Nephron (organoid): ENCODE measurements around the gene CD58.
A peak's percentile ranks its signal among the peaks of the same experiment; 100 is the strongest.

Experiments used
- H3K27ac Mint-ChIP-seq, 3 experiments: 2 replicates each; pipeline ENCODE4 v1.8.0; 2020; ENCODE audit warnings: mixed read lengths in 3 of 3, mild to moderate bottlenecking in 2 of 3, moderate library complexity in 1 of 3
- H3K27me3 Mint-ChIP-seq: 2 replicates; pipeline ENCODE4 v1.8.0; 2021; ENCODE audit warnings: low read depth, mild to moderate bottlenecking, moderate library complexity, mixed read lengths
- H3K36me3 Mint-ChIP-seq: 2 replicates; pipeline ENCODE4 v1.8.0; 2020; ENCODE audit warnings: low read depth, mixed read lengths
- H3K4me1 Mint-ChIP-seq: 2 replicates; pipeline ENCODE4 v1.8.0; 2020; ENCODE audit warnings: mixed read lengths
- H3K4me3 Mint-ChIP-seq, 3 experiments: 2 replicates each; pipeline ENCODE4 v1.8.0; 2020; ENCODE audit warnings: mild to moderate bottlenecking in 3 of 3, mixed read lengths in 3 of 3, moderate library complexity in 2 of 3
- H3K9me3 Mint-ChIP-seq: 2 replicates; pipeline ENCODE4 v1.8.0; 2020; ENCODE audit warnings: mixed read lengths
- CTCF ChIP-seq, 3 experiments: fragments of 200-600 bp; sonication (generic); IDR thresholded peaks; one replicate each; pipeline ENCODE4 v1.5.0; 2021; ENCODE audit warnings: antibody characterized with exemption in 3 of 3; ENCODE audit not compliant: unreplicated experiment in 3 of 3

Gene CD58

DNA sequence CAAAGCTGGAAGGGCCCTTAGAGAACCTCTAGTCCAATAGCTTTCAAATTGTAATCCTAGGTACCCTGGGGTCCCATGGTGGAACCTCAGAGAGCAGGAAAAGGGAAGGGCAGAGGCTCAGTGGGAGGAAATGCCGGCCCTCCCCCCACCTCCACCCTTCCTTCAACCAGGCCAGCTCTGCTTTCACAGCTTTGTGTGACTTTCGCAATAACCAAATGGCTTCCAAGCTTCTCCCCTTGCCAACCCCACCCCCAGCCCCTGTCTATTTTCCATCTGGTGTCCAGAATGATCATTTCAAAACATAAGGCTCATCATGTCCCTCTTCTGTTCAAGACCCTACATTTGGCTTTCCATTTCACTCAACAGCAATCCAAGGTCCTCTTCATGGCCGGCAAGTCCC lies 74.4 kb downstream of the CD58 start:
- Mint-ChIP-seq H3K27ac (peak overlapping the region; percentile 5 to 88 (median 50)), H3K36me3 (no peaks in the 10 kb centered on the region), H3K27me3 (no peaks in the 10 kb centered on the region), H3K4me3 (no peak overlapping the region), H3K9me3 (no peaks in the 10 kb centered on the region), H3K4me1 (peaks cover 36% of the 10 kb centered on the region)
- TF ChIP-seq CTCF (IDR thresholded peaks at IDR 0.05; ENCODE audit: unreplicated experiment in 3 of 3): no peak

DNA sequence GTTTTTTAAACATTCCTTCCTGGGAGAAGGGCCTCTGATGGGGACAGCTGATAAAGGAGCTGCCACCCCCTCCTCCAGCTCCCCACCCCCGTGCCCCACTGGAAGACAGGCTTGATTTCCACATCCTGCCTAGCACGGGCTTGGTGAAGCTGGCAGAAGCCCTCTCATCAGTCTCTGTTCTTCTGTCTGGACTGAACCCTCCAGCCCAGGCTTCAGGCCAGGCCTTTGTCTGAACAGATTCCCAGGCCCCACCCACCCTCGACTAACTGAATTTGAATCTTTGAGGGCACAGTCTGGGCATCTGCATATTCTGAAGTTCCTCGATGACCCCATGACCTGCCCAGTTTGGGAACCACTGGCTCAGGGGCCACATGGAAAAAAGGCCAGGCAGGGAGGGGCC lies 75.3 kb downstream of the CD58 start:
- Mint-ChIP-seq H3K9me3 (no peaks in the 10 kb centered on the region), H3K36me3 (no peaks in the 10 kb centered on the region), H3K4me1 (peaks cover 36% of the 10 kb centered on the region), H3K4me3 (no peak overlapping the region), H3K27me3 (no peaks in the 10 kb centered on the region), H3K27ac (peak overlapping the region in 2 of 3 experiments; percentile 69 to 88)
- TF ChIP-seq CTCF (IDR thresholded peaks at IDR 0.05; ENCODE audit: unreplicated experiment in 3 of 3): no peak

- Mint-ChIP-seq H3K27me3 (no peaks in the 10 kb centered on the region), H3K4me3 (no peak overlapping the region)
- no peak for TF ChIP-seq CTCF (IDR thresholded peaks at IDR 0.05; ENCODE audit: unreplicated experiment in 3 of 3)
Measured at GRCh38 chr1:116494745-116495144, 76.1 kb downstream of the CD58 start.

DNA sequence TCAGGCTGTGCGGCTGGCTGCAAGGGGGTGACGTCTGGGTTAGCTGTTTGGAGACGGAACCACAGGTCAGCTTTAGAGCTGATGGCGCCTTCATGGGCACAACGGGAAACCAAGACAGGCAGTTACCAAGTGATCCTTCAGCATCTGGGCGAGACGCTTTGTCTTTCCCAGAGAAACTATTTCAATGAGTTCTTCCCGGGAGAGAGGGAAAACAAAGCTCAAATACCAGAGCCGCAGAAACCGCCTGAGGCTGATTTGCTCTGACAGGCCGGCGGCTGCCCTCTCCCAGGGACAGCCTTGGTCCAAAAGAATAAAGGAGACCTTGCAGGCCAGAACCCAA lies 76.5 kb downstream of the CD58 start:
- Mint-ChIP-seq H3K4me3 (no peak overlapping the region), H3K36me3 (no peaks in the 10 kb centered on the region), H3K27me3 (no peaks in the 10 kb centered on the region)

More at GRCh38 chr1:116494745-116495144, 76.1 kb downstream of the CD58 start:
- H3K9me3 Mint-ChIP-seq: no peaks in the 10 kb centered on the region
- H3K36me3 Mint-ChIP-seq: no peaks in the 10 kb centered on the region
- peaks cover 41% of the 10 kb centered on the region for H3K4me1 Mint-ChIP-seq
- peak overlapping the region; percentile 69 to 88 (median 74) for H3K27ac Mint-ChIP-seq

GRCh38 chr1:116493484-116494352 lies 77.1 kb downstream of the CD58 start:
- Mint-ChIP-seq H3K4me1 (peaks cover 36% of the 10 kb centered on the region), H3K9me3 (no peaks in the 10 kb centered on the region), H3K27me3 (no peaks in the 10 kb centered on the region), H3K27ac (peak overlapping the region; percentile 69 to 88 (median 74)), H3K36me3 (no peaks in the 10 kb centered on the region), H3K4me3 (no peak overlapping the region)
- TF ChIP-seq CTCF (IDR thresholded peaks at IDR 0.05; ENCODE audit: unreplicated experiment in 3 of 3): no peak

More for the DNA sequence above, 76.5 kb downstream of the CD58 start:
- H3K4me1 Mint-ChIP-seq: peaks cover 41% of the 10 kb centered on the region
- H3K27ac Mint-ChIP-seq: peak overlapping the region; percentile 69 to 88 (median 74)
- TF ChIP-seq CTCF (IDR thresholded peaks at IDR 0.05; ENCODE audit: unreplicated experiment in 3 of 3): no peak
- no peaks in the 10 kb centered on the region for H3K9me3 Mint-ChIP-seq

DNA sequence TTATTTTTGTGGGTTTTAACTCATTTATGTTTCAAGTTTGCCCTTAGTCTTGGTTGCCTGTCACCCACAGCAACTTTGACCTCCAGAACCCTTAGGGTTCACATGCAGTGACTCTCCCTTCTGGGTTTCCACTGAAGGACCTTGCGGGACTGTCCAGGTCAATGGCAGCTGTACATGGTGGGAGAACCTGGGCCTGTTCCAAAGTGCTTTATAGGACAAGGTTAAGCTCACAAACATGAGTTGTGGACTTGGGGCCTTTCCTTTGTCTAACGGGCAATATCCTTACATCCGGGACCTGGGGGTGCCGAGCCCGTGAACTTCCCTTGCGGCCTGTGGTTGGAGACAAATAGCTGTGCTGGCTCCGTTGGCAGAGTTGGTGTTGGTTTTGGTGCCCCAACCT lies 77.8 kb downstream of the CD58 start:
- H3K36me3 Mint-ChIP-seq: no peaks in the 10 kb centered on the region
- H3K4me1 Mint-ChIP-seq: peaks cover 37% of the 10 kb centered on the region
- peak overlapping the region; percentile 6 to 88 (median 49) for H3K27ac Mint-ChIP-seq
- no peaks in the 10 kb centered on the region for H3K9me3 Mint-ChIP-seq
- no peaks in the 10 kb centered on the region for H3K27me3 Mint-ChIP-seq
- no peak for TF ChIP-seq CTCF (IDR thresholded peaks at IDR 0.05; ENCODE audit: unreplicated experiment in 3 of 3)
- H3K4me3 Mint-ChIP-seq: no peak overlapping the region
